C4-2B (cell line): Measurements from ENCODE around the gene DCTN1.

Experiments used
- ZFX ChIP-seq: fragments of 450-650 bp; IDR thresholded peaks from 2 replicates; pipeline ENCODE4 v1.6.1; 2017
- TF ChIP-seq, protein P1 (sequence below): fragments of 450-650 bp; conservative IDR thresholded peaks from 2 replicates; pipeline ENCODE4 v1.5.1; 2017; ENCODE audit warnings: mild to moderate bottlenecking

DNA sequence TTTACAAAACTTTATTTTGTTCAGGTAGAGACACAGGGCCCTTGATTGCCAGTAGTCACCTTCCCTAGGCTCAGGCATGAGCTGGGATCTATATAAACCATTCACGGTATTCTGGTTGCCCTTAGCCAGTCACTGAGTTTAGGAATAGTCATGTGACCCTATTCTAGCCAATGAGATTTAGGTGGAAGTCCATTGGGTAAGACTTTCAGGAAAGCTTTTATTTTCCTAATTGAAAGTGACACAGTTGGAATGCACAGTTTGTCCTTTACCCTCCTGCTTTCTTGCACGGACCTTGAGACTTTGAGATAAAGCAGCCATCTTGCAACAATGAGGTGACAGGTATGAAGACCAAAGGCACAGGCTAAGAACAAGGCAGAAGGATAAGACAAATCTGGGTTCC, 58.4 kb downstream of the DCTN1 start:
- TF ChIP-seq, protein P1, sequence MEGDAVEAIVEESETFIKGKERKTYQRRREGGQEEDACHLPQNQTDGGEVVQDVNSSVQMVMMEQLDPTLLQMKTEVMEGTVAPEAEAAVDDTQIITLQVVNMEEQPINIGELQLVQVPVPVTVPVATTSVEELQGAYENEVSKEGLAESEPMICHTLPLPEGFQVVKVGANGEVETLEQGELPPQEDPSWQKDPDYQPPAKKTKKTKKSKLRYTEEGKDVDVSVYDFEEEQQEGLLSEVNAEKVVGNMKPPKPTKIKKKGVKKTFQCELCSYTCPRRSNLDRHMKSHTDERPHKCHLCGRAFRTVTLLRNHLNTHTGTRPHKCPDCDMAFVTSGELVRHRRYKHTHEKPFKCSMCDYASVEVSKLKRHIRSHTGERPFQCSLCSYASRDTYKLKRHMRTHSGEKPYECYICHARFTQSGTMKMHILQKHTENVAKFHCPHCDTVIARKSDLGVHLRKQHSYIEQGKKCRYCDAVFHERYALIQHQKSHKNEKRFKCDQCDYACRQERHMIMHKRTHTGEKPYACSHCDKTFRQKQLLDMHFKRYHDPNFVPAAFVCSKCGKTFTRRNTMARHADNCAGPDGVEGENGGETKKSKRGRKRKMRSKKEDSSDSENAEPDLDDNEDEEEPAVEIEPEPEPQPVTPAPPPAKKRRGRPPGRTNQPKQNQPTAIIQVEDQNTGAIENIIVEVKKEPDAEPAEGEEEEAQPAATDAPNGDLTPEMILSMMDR, result no peak
- no peak for TF ChIP-seq ZFX
